Measurements from ENCODE around the gene DRAXIN.

DNA sequence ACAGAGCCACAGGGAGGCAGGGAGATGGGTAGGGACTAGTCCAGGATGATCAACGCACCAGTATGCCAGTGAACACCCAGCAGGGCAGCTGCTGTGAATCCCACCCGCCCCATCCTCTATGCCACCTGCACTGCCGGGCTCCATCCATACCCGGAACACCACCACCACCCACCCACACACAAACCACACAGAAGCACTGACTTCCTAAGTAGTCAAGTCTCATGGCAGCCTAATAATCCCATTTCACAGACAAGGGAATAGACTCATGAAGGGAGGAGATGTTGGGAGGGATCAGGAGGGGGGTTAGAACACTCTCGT, 6.3 kb downstream of the DRAXIN start:
- no peak for TF ChIP-seq ZNF692 (tag by site-specific recombination; IDR thresholded peaks at IDR 0.05)
- TF ChIP-seq, protein P1, sequence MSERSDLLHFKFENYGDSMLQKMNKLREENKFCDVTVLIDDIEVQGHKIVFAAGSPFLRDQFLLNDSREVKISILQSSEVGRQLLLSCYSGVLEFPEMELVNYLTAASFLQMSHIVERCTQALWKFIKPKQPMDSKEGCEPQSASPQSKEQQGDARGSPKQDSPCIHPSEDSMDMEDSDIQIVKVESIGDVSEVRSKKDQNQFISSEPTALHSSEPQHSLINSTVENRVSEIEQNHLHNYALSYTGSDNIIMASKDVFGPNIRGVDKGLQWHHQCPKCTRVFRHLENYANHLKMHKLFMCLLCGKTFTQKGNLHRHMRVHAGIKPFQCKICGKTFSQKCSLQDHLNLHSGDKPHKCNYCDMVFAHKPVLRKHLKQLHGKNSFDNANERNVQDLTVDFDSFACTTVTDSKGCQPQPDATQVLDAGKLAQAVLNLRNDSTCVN (tag by site-specific recombination; optimal IDR thresholded peaks at IDR 0.05) = no peak

Data from HEK293 (cell line).